ENCODE data around the gene AP5S1. TPM values are rescaled to one million over a fixed set of nuclear protein-coding genes. Genes with fewer than 3 reads are reported as not detected.

AP5S1 gene
- total and polyA plus RNA-seq, 10 of the 15 experiments (the other 5 are each of a cell fraction or from before 2014, with no cell fraction given): 3.8 to 13.2 (median 7.8) TPM

DNA sequence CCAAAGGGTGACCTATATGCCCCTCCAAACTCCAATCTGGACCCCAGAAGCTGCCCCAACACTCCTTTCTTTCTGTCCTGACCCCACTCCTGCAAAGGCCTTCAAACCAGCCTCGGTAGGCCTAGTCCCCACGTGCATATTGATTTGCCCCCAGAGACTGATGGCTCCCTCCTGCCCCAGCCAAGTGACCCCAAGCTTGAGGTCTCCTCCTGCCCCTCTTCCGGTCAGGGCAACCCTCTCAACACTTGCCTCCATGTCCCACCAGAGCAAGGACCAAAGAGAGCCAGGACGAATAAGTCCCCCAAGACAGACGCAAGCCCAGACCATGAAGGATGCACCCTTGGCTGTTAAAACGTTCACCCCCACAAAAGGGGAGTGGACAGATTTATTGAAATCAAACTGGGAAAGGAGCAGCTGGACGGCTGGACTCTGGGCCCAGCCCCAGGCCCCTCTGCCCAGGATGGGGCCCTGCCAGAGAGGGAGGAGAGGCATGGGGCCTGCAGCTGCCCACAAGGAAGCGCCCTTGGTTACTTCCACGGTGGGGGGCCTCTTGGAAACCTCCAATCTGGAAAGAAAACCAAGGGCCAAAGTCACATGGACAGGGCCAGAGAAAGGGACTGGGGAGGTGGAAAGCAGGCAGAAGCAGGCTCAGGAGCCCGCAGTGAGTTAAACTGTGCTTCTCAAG lies 36.7 kb upstream of the AP5S1 start:
- intact Hi-C loops (cut with micrococcal nuclease; ENCODE audit: unreplicated experiment): loop anchor here (5.0 to 10.0 kb wide), 2 partner anchors 66 to 231 kb away; partner anchors contain the start of gene RNF24
- SMC1A ChIA-PET (ENCODE audit: uncharacterized antibody, unreplicated experiment): no interaction called here
- no TSS peak for BruUV-seq (replicated peaks)
- Histone ChIP-seq H3K27ac (ENCODE audit: control insufficient read depth, insufficient read depth) (no peak overlapping the region), H3K9ac (ENCODE audit: control insufficient read depth, insufficient read depth, low read length) (no peak overlapping the region), H3K79me2 (ENCODE audit: control insufficient read depth, insufficient read depth, low read length) (peaks cover 14% of the 10 kb centered on the region), H2AFZ (ENCODE audit: control insufficient read depth, low read depth, low read length) (no peak overlapping the region), H4K20me1 (ENCODE audit: control insufficient read depth, insufficient read depth) (no peaks in the 10 kb centered on the region), H3K4me2 (ENCODE audit: control insufficient read depth, insufficient read depth) (no peak overlapping the region), H3K9me3 (replicated peaks; ENCODE audit: control insufficient read depth, insufficient read depth, low read length) (no peaks in the 10 kb centered on the region), H3K27me3 (replicated peaks in 1 of 2; ENCODE audit: control insufficient read depth in 2 of 2, insufficient read depth in 2 of 2, low read length in 1 of 2) (peaks cover 2 to 3% of the 10 kb centered on the region in 2 experiments; a peak in 3 of 4 replicates), H3K36me3 (ENCODE audit: control insufficient read depth in 2 of 2, insufficient read depth in 2 of 2, low read length in 1 of 2) (no peaks in the 10 kb centered on the region), H3K4me1 (ENCODE audit: control insufficient read depth, insufficient read depth, low read length) (peaks cover 17% of the 10 kb centered on the region), H3K4me3 (no peak overlapping the region)
- no peak for FAIRE-seq
- ATAC-seq: no peak
- CTCF ChIA-PET: interaction anchor here (1.4 kb wide), 1 partner anchor 15 kb away, joined by 4 read pairs; no protein-coding TSS in a partner anchor
- POLR2A ChIA-PET: interaction anchor here (0.6 kb wide), 1 partner anchor 914 kb away, joined by 3 read pairs; no protein-coding TSS in a partner anchor
- TF ChIP-seq NR2C2 (IDR thresholded peaks at IDR 0.05; ENCODE audit: borderline replicate concordance, control insufficient read depth, insufficient read length, low read depth) (no peak), POLR2AphosphoS5 (IDR thresholded peaks at IDR 0.05; ENCODE audit: low read length) (no peak), SREBF2 (IDR thresholded peaks at IDR 0.05; ENCODE audit: low read length) (no peak), POLR2A (IDR thresholded peaks at IDR 0.05; ENCODE audit: low read depth, low read length) (peak; percentile 49; the same call in 1 of the 2 replicates)
- RAD21 ChIA-PET (ENCODE audit: unreplicated experiment): no interaction called here
- 69% methylated on average over 10 of the region's 10 CpGs for WGBS (ENCODE audit: insufficient coverage, insufficient replicate concordance, low lambda C conversion rate, missing lambda C conversion rate)
- in situ Hi-C loops (cut with MboI): loop anchor here (5.0 kb wide), 1 partner anchor 304 kb away; no protein-coding TSS in a partner anchor
- no peak for DNase-seq (ENCODE audit: low read depth, low spot score)

DNA sequence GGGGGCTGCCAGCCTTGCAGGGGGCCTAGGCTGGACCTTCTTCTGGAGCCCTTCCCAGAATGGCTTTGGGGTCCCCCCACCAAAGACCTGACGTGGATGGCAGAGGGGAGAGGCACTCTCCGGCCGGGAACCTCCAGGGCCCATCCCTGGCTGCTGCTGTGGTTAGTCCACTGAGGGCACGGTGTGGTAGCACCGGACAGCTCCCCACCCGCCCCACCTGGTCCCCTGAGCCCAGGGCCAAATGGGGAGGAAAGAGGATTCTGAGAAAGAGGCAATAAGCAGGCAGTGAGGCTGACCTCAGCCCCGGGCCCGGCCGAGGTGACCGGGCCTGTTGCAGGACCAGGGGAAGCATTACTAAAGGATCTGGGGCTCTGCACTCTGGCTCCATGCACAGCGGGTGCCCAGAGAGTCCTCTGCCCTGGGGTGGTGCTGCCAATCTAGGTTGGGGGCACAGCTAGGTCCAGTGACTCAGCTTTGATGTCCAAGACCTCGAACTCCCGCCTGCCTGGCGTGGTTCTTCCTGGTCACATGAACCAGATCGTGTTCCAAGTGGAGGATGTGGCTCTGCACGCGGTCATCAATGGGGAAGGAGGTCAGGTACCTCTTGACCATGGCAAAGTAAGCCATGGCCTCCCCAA lies 36.0 kb upstream of the AP5S1 start:
- Histone ChIP-seq H3K4me2 (ENCODE audit: control insufficient read depth, insufficient read depth) (peak overlapping the region; percentile 72), H2AFZ (ENCODE audit: control insufficient read depth, low read depth, low read length) (no peak overlapping the region), H3K4me1 (ENCODE audit: control insufficient read depth, insufficient read depth, low read length) (peaks cover 17% of the 10 kb centered on the region), H3K79me2 (ENCODE audit: control insufficient read depth, insufficient read depth, low read length) (peaks cover 14% of the 10 kb centered on the region), H3K9me3 (replicated peaks; ENCODE audit: control insufficient read depth, insufficient read depth, low read length) (no peaks in the 10 kb centered on the region), H3K27ac (ENCODE audit: control insufficient read depth, insufficient read depth) (no peak overlapping the region), H4K20me1 (ENCODE audit: control insufficient read depth, insufficient read depth) (no peaks in the 10 kb centered on the region), H3K36me3 (ENCODE audit: control insufficient read depth in 2 of 2, insufficient read depth in 2 of 2, low read length in 1 of 2) (no peaks in the 10 kb centered on the region), H3K27me3 (replicated peaks in 1 of 2; ENCODE audit: control insufficient read depth in 2 of 2, insufficient read depth in 2 of 2, low read length in 1 of 2) (peaks cover 0 to 2% of the 10 kb centered on the region in 2 experiments; a peak in 1 of 4 replicates), H3K4me3 (no peak overlapping the region), H3K9ac (ENCODE audit: control insufficient read depth, insufficient read depth, low read length) (no peak overlapping the region)
- TF ChIP-seq RAD21 (IDR thresholded peaks at IDR 0.05; ENCODE audit: insufficient read depth, low read depth, low read length): no peak
- TF ChIP-seq POLR2AphosphoS5 (IDR thresholded peaks at IDR 0.05; ENCODE audit: low read length): peak; percentile 51; the same call in 1 of the 2 replicates
- WGBS (ENCODE audit: insufficient coverage, insufficient replicate concordance, low lambda C conversion rate, missing lambda C conversion rate): 92% methylated on average over 17 of the region's 17 CpGs
- intact Hi-C loops (cut with micrococcal nuclease; ENCODE audit: unreplicated experiment): loop anchor here (5.0 to 10.0 kb wide), 2 partner anchors 67 to 230 kb away; partner anchors contain the start of gene RNF24
- ATAC-seq: no peak
- BruUV-seq (replicated peaks): TSS peak; percentile 97
- ChIA-PET RAD21 (ENCODE audit: unreplicated experiment) (no interaction called here), CTCF (interaction anchor here (0.5 to 1.4 kb wide), 2 partner anchors 16 to 18 kb away, joined by 3 to 4 read pairs; no protein-coding TSS in a partner anchor), SMC1A (ENCODE audit: uncharacterized antibody, unreplicated experiment) (no interaction called here), POLR2A (no interaction called here)
- in situ Hi-C loops (cut with MboI): loop anchor here (5.0 kb wide), 1 partner anchor 303 kb away; no protein-coding TSS in a partner anchor
- FAIRE-seq: no peak
- DNase-seq (ENCODE audit: low read depth, low spot score): no peak
